Astrocyte (in vitro differentiated cells and primary cell): ENCODE data around the gene CMIP. TPM values are rescaled to one million over a fixed set of nuclear protein-coding genes. Genes with fewer than 3 reads are reported as not detected.

Source experiments
- DNase-seq: peaks from one replicate; pipeline ENCODE4 v3.0.0-alpha.2; 2010; ENCODE audit warnings: low read depth
- FAIRE-seq: peaks from 2 replicates; lab custom pipeline; 2011; peaks lifted over from hg19 to GRCh38; lab: Jason Lieb, UNC
- H2AFZ ChIP-seq: 2 replicates; pipeline ENCODE4 v1.6.0; 2012; ENCODE audit warnings: low read depth, low read length, inconsistent platforms
- H3K27ac ChIP-seq: 2 replicates; pipeline ENCODE4 v1.5.1; 2011; ENCODE audit warnings: low read depth, low read length, inconsistent platforms
- H3K27me3 ChIP-seq: 2 replicates; pipeline ENCODE4 v1.6.0; 2011; ENCODE audit warnings: low read length, inconsistent platforms; ENCODE audit not compliant: insufficient read depth
- H3K36me3 ChIP-seq: 2 replicates; pipeline ENCODE4 v1.5.1; 2011; ENCODE audit warnings: low read length, inconsistent platforms; ENCODE audit not compliant: insufficient read depth
- H3K4me1 ChIP-seq: 2 replicates; pipeline ENCODE4 v1.5.1; 2011; ENCODE audit warnings: low read length, inconsistent platforms; ENCODE audit not compliant: insufficient read depth
- H3K4me2 ChIP-seq: 2 replicates; pipeline ENCODE4 v1.6.0; 2012; ENCODE audit warnings: low read length, inconsistent platforms
- H3K4me3 ChIP-seq: 2 replicates; pipeline ENCODE4 v1.5.1; 2011; ENCODE audit warnings: low read depth, mild to moderate bottlenecking, low read length, inconsistent platforms; ENCODE audit not compliant: insufficient read depth
- H3K79me2 ChIP-seq: 2 replicates; pipeline ENCODE4 v1.6.0; 2012; ENCODE audit warnings: mild to moderate bottlenecking, low read length, inconsistent platforms; ENCODE audit not compliant: insufficient read depth
- H3K9ac ChIP-seq: 2 replicates; pipeline ENCODE4 v1.6.0; 2012; ENCODE audit warnings: mild to moderate bottlenecking, low read length, inconsistent platforms
- H3K9me3 ChIP-seq: 2 replicates; pipeline ENCODE4 v1.5.1; 2012; ENCODE audit warnings: low read depth, mild to moderate bottlenecking, low read length, inconsistent platforms; ENCODE audit not compliant: insufficient read depth
- H4K20me1 ChIP-seq: 2 replicates; pipeline ENCODE4 v1.6.0; 2012; ENCODE audit warnings: low read length, inconsistent platforms; ENCODE audit not compliant: insufficient read depth
- H3K27ac Mint-ChIP-seq: one replicate; pipeline ENCODE4 v1.8.0; 2021; ENCODE audit warnings: mild to moderate bottlenecking, mixed read lengths; ENCODE audit not compliant: unreplicated experiment
- H3K27me3 Mint-ChIP-seq: one replicate; pipeline ENCODE4 v1.8.0; 2021; ENCODE audit warnings: low read depth, mixed read lengths; ENCODE audit not compliant: unreplicated experiment
- H3K36me3 Mint-ChIP-seq: one replicate; pipeline ENCODE4 v1.8.0; 2021; ENCODE audit warnings: low read depth, mixed read lengths; ENCODE audit not compliant: unreplicated experiment
- H3K4me1 Mint-ChIP-seq: one replicate; pipeline ENCODE4 v1.8.0; 2021; ENCODE audit warnings: low read depth, mixed read lengths; ENCODE audit not compliant: unreplicated experiment
- H3K4me3 Mint-ChIP-seq: one replicate; pipeline ENCODE4 v1.8.0; 2021; ENCODE audit warnings: mild to moderate bottlenecking, moderate library complexity, mixed read lengths; ENCODE audit not compliant: unreplicated experiment
- H3K9me3 Mint-ChIP-seq: one replicate; pipeline ENCODE4 v1.8.0; 2021; ENCODE audit warnings: mild to moderate bottlenecking, mixed read lengths; ENCODE audit not compliant: unreplicated experiment
- CTCF ChIP-seq: IDR thresholded peaks from 2 replicates; pipeline ENCODE4 v1.5.1; 2011; ENCODE audit warnings: low read depth, mild to moderate bottlenecking, inconsistent platforms, low read length, moderate library complexity; ENCODE audit not compliant: insufficient read depth
- EZH2 ChIP-seq: IDR thresholded peaks from 2 replicates; pipeline ENCODE4 v1.6.1; 2012; ENCODE audit warnings: mild to moderate bottlenecking, low read length, inconsistent platforms; ENCODE audit not compliant: insufficient read depth
- total RNA-seq: library from RNA; stranded (reverse); gene quantifications from 2 replicates; pipeline ENCODE4 v1.2.1, GENCODE V29; 2021

Gene CMIP
- total RNA-seq, 1 donor from 2014 or later, result 71.5 TPM

- H3K27me3 ChIP-seq, result no peaks in the 10 kb centered on the region
- peak overlapping the region; percentile 41 for H3K27ac Mint-ChIP-seq
- H3K36me3 Mint-ChIP-seq, result peaks cover 6% of the 10 kb centered on the region
- no peak overlapping the region for H2AFZ ChIP-seq
- peaks cover 98% of the 10 kb centered on the region for H4K20me1 ChIP-seq
- H3K27ac ChIP-seq, result no peak overlapping the region
- peaks cover 97% of the 10 kb centered on the region for H3K79me2 ChIP-seq
- H3K36me3 ChIP-seq, result no peaks in the 10 kb centered on the region
- H3K27me3 Mint-ChIP-seq, result no peaks in the 10 kb centered on the region
- H3K4me3 ChIP-seq, result no peak overlapping the region
- TF ChIP-seq CTCF, result no peak
- no peak for TF ChIP-seq EZH2
- no peaks in the 10 kb centered on the region for H3K9me3 Mint-ChIP-seq
- peaks cover 15% of the 10 kb centered on the region for H3K4me1 ChIP-seq
- H3K9me3 ChIP-seq, result no peaks in the 10 kb centered on the region
- DNase-seq, result no peak
- H3K4me2 ChIP-seq, result no peak overlapping the region
- no peak overlapping the region for H3K9ac ChIP-seq
- no peak overlapping the region for H3K4me3 Mint-ChIP-seq
- peaks cover 36% of the 10 kb centered on the region for H3K4me1 Mint-ChIP-seq
- no peak for FAIRE-seq
These were observed 25.3 kb downstream of the CMIP start for GRCh38 chr16:81469710-81470535.

GRCh38 chr16:81470796-81471636 lies 26.4 kb downstream of the CMIP start:
- Histone ChIP-seq H3K9me3 (no peaks in the 10 kb centered on the region), H3K36me3 (no peaks in the 10 kb centered on the region), H2AFZ (no peak overlapping the region), H3K27me3 (no peaks in the 10 kb centered on the region), H3K4me2 (no peak overlapping the region), H3K4me3 (no peak overlapping the region), H3K27ac (no peak overlapping the region), H3K9ac (no peak overlapping the region), H4K20me1 (peaks cover 93% of the 10 kb centered on the region), H3K4me1 (peaks cover 15% of the 10 kb centered on the region), H3K79me2 (peaks cover 95% of the 10 kb centered on the region)
- Mint-ChIP-seq H3K4me3 (no peak overlapping the region), H3K36me3 (peaks cover 6% of the 10 kb centered on the region), H3K27me3 (no peaks in the 10 kb centered on the region), H3K27ac (no peak overlapping the region), H3K9me3 (no peaks in the 10 kb centered on the region), H3K4me1 (peaks cover 40% of the 10 kb centered on the region)
- no peak for DNase-seq
- FAIRE-seq, result no peak
- no peak for TF ChIP-seq CTCF
- no peak for TF ChIP-seq EZH2
